ENCODE measurements around the gene AUH. TPM values are rescaled to one million over a fixed set of nuclear protein-coding genes. Genes with fewer than 3 reads are reported as not detected.

Gene AUH
- total and polyA plus RNA-seq, 9 of the 15 experiments (the other 6 are each of a cell fraction or from before 2014, with no cell fraction given) = 3.4 to 29.0 (median 10.1) TPM

DNA sequence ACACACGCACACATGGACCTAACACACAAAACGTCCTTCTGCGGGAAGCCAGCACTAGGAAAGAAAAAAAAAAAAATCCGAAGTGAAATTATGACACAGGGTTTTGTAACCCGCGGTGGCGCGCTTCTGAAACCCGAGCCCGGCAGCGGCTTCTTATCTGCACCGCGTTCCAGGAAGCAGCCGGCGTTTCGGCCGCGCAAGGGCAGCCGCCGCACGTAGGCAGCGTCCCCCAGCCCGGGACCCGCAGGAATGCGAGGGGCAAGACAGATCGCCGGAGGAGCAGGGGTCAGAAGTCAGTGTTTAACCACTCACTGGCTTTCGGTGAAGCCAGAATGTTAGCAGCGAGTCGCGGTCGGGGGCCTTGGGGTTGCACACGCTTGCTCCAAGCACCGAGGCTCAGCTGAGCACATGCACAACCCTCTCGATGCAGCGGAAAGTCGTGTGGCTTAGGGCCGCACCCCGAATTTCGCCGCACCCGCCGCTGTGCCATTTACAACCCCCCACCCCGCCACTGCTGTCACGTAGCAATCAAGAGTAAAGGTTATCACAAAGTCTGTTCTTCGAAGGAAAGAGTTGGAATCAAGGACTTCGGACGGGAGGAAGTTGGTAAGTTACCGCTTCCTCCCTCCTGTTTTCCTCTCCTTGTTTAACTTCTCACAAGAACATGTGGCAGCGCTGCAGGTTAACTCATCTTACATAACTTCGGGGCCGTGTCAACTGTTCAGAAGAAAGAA, 167.9 kb downstream of the AUH start (continued):
- TF ChIP-seq, protein P1, sequence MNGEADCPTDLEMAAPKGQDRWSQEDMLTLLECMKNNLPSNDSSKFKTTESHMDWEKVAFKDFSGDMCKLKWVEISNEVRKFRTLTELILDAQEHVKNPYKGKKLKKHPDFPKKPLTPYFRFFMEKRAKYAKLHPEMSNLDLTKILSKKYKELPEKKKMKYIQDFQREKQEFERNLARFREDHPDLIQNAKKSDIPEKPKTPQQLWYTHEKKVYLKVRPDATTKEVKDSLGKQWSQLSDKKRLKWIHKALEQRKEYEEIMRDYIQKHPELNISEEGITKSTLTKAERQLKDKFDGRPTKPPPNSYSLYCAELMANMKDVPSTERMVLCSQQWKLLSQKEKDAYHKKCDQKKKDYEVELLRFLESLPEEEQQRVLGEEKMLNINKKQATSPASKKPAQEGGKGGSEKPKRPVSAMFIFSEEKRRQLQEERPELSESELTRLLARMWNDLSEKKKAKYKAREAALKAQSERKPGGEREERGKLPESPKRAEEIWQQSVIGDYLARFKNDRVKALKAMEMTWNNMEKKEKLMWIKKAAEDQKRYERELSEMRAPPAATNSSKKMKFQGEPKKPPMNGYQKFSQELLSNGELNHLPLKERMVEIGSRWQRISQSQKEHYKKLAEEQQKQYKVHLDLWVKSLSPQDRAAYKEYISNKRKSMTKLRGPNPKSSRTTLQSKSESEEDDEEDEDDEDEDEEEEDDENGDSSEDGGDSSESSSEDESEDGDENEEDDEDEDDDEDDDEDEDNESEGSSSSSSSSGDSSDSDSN (IDR thresholded peaks at IDR 0.05; ENCODE audit: borderline replicate concordance in 1 of 2, low read depth in 2 of 2, low read length in 2 of 2) = 0 out of 4 replicates have a peak, but pooled peaks of 1 of the 2 experiments have one; percentile 60
- TF ChIP-seq, protein P2, sequence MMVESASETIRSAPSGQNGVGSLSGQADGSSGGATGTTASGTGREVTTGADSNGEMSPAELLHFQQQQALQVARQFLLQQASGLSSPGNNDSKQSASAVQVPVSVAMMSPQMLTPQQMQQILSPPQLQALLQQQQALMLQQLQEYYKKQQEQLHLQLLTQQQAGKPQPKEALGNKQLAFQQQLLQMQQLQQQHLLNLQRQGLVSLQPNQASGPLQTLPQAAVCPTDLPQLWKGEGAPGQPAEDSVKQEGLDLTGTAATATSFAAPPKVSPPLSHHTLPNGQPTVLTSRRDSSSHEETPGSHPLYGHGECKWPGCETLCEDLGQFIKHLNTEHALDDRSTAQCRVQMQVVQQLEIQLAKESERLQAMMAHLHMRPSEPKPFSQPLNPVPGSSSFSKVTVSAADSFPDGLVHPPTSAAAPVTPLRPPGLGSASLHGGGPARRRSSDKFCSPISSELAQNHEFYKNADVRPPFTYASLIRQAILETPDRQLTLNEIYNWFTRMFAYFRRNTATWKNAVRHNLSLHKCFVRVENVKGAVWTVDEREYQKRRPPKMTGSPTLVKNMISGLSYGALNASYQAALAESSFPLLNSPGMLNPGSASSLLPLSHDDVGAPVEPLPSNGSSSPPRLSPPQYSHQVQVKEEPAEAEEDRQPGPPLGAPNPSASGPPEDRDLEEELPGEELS (CRISPR knock-in tag; IDR thresholded peaks at IDR 0.05; ENCODE audit: borderline replicate concordance) = 0 out of 2 replicates have a peak, but pooled peaks have one; percentile 35
- TF ChIP-seq HCFC1 (IDR thresholded peaks at IDR 0.05; ENCODE audit: low read depth, low read length) = no peak
- peak; percentile 63; the same call in 1 of the 2 replicates for TF ChIP-seq GABPA (tag; conservative IDR thresholded peaks at IDR 0.05; ENCODE audit: low read depth)
- TF ChIP-seq RBM39 (optimal IDR thresholded peaks at IDR 0.05; ENCODE audit: low read depth, low read length) = no peak
- TF ChIP-seq, protein P3, sequence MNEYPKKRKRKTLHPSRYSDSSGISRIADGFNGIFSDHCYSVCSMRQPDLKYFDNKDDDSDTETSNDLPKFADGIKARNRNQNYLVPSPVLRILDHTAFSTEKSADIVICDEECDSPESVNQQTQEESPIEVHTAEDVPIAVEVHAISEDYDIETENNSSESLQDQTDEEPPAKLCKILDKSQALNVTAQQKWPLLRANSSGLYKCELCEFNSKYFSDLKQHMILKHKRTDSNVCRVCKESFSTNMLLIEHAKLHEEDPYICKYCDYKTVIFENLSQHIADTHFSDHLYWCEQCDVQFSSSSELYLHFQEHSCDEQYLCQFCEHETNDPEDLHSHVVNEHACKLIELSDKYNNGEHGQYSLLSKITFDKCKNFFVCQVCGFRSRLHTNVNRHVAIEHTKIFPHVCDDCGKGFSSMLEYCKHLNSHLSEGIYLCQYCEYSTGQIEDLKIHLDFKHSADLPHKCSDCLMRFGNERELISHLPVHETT (CRISPR knock-in tag; conservative IDR thresholded peaks at IDR 0.05 in 1 of 2, IDR thresholded peaks at IDR 0.05 in 1 of 2) = peak in 1 of 2 experiments; percentile 58; a peak in 1 of 4 replicates
- no peak for TF ChIP-seq LARP7 (IDR thresholded peaks at IDR 0.05)
- TF ChIP-seq HEY1 (CRISPR knock-in tag; IDR thresholded peaks at IDR 0.05; ENCODE audit: borderline replicate concordance) = no peak
- TF ChIP-seq, protein P4, sequence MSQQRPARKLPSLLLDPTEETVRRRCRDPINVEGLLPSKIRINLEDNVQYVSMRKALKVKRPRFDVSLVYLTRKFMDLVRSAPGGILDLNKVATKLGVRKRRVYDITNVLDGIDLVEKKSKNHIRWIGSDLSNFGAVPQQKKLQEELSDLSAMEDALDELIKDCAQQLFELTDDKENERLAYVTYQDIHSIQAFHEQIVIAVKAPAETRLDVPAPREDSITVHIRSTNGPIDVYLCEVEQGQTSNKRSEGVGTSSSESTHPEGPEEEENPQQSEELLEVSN (IDR thresholded peaks at IDR 0.05; ENCODE audit: borderline replicate concordance in 1 of 2, extremely low read depth in 1 of 2, insufficient read depth in 1 of 2, insufficient read length in 1 of 2, low read depth in 1 of 2, low read length in 1 of 2, poor library complexity in 1 of 2, severe bottlenecking in 1 of 2) = peak; percentile 88 to 91
- peak; percentile 71 for TF ChIP-seq NCOR1 (IDR thresholded peaks at IDR 0.05)
- TF ChIP-seq EZH2 (IDR thresholded peaks at IDR 0.05; ENCODE audit: borderline replicate concordance, low read depth, low read length) = no peak
- TF ChIP-seq, protein P5, sequence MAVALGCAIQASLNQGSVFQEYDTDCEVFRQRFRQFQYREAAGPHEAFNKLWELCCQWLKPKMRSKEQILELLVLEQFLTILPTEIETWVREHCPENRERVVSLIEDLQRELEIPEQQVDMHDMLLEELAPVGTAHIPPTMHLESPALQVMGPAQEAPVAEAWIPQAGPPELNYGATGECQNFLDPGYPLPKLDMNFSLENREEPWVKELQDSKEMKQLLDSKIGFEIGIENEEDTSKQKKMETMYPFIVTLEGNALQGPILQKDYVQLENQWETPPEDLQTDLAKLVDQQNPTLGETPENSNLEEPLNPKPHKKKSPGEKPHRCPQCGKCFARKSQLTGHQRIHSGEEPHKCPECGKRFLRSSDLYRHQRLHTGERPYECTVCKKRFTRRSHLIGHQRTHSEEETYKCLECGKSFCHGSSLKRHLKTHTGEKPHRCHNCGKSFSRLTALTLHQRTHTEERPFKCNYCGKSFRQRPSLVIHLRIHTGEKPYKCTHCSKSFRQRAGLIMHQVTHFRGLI (CRISPR knock-in tag; IDR thresholded peaks at IDR 0.05) = peak; percentile 50; the same call in 1 of the 2 replicates
- TF ChIP-seq SMAD3 (CRISPR knock-in tag; conservative IDR thresholded peaks at IDR 0.05) = no peak
- TF ChIP-seq SRSF9 (IDR thresholded peaks at IDR 0.05; ENCODE audit: borderline replicate concordance, low read depth, low read length) = no peak
- no peak for TF ChIP-seq CHD1 (IDR thresholded peaks at IDR 0.05; ENCODE audit: low read length)
- 0 out of 2 replicates have a peak, but pooled peaks have one; percentile 33 for TF ChIP-seq CBX1 (IDR thresholded peaks at IDR 0.05; ENCODE audit: low read depth)
- peak; percentile 71; the same call in 1 of the 2 replicates for TF ChIP-seq FOXK1 (CRISPR knock-in tag; IDR thresholded peaks at IDR 0.05; ENCODE audit: borderline replicate concordance)

Data from K562 (cell line).